AML-193 (cell line): ENCODE results near the gene KCNA10.

Experiments used
- DNase-seq, 2 experiments: peaks; one replicate each; lab custom pipeline; 2025; lab: John Stamatoyannopoulos, UW

Gene KCNA10

DNA sequence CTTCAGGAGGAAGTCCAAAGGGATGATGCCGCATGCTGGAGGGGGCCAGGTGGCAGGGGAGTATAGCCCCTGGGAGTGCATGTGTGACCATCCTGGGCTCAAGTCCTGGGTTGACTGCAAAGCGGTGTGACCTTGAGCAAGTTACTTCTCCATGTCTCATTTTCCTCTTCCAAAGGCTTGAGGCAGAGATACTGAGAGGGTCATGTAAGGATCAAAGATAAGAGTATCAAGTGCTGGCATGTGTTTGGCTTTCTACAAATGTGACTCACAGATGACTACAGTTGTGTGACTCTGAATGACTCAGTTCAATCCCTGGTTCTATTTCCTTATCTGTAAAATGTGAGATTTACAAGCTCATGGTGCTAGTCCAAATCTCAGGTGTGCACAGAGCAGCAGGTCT lies 41.9 kb downstream of the KCNA10 start:
- DNase-seq = no peak

DNA sequence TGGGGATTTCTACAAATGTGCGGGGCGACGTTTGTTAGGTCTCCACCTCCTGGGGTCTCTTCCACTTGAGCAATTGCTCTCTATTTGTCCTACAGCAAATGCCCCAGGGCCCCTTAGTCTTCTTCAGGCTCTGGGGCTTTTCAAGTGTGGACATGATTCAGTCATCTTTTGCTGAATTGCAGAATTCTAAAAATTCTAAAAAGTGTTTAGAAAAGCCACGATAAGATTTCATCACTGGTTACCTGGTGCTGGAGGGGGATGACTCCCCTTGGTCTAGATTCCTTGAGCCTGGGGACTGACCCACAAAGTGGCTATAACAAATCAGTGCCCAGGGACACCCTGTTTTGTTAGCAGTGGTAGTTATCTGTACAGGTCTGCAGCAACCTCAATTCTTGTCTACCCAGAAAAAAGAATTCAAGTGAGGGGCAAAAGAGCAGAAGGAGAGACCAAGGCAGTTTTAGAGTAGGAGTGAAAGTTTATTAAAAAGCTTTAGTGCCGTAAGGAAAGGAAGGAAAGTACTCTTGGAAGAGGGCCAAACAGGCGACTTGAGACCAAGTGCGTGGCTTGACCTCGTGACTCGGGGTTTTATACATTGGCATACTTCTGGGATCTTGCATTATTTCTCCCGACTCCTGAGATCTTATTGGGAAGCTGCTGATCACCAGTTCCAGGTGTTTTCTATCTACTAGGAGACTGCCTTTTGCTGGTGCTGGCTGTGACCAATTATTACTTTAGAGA lies 42.8 kb downstream of the KCNA10 start:
- no peak for DNase-seq

DNA sequence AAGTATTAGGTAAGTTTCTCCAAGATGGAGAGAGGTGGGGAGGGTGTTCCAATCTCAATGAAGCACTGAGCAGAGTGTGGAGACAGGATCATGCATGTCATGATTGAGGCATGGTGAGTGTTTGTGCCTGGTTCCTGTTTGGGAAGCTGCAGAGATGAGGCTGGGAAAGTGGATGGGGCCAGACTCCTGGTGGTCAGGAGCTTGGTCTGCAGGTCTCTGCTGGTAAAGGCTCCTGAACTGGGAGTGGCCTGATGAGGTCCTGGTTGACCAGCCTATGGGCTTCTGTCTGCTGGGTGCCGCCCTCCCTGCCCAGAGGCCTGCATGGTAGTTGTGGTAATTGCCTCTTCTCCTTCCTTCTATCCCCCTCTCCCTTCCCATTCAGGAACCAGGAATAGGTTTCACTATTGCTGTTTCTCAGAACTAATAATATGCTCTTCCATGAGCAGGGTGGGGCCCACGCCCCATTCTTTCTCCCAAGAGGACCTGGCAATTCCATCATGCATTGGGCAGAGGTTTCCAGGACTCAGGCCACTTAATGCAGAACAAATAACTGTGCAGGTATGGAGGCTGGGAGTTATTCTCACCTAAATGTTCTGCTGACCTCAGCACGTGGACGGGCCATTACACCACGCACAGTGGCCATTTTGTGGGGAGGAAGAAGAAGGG lies 43.5 kb downstream of the KCNA10 start:
- no peak for DNase-seq

GRCh38 chr1:110474444-110474843 lies 44.5 kb downstream of the KCNA10 start:
- DNase-seq = no peak

DNA sequence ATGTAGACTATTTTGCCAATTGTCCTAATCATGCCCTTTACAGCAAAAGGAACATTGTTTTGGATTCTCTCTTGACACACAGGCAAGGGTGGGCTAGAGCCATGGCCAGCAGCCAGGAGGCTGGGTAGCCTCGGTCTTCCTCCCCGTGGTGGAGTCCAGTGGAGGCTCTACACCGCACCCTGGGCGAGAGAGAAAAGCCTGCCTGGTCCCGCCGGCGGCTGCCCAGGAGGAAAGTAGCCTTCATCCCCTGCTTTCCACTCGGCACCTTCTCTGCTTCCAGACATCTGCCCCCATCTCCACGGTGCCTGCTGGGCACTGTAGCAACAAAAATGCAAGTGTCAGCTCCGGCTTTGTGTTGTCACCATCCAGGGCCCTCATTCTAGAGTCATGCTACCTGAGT lies 46.4 kb downstream of the KCNA10 start:
- no peak for DNase-seq

DNA sequence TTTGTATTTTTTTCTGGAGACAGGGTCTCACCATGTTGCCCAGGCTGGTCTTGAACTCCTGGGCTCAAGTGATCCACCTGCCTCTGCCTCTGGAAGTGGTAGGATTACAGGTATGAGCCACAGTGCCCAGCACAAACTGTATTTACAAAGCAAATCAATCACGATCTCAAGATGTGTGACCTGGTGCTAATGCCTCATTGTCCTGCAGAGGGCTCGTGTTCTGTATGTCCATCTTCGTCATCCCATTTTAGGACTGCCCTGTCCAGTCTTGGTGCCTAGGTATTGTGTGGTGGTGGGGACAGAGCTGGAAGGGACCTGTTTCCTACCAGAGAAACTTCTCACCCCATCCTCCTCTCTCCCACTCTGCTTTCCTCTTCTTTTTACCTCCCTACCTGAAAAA lies 47.8 kb downstream of the KCNA10 start:
- no peak for DNase-seq
